ENCODE data around the gene RNF166. TPM values are rescaled to one million over a fixed set of nuclear protein-coding genes. Genes with fewer than 3 reads are reported as not detected.

Gene RNF166
- total RNA-seq, 1 experiment from 2014 or later: 46.2 TPM

DNA sequence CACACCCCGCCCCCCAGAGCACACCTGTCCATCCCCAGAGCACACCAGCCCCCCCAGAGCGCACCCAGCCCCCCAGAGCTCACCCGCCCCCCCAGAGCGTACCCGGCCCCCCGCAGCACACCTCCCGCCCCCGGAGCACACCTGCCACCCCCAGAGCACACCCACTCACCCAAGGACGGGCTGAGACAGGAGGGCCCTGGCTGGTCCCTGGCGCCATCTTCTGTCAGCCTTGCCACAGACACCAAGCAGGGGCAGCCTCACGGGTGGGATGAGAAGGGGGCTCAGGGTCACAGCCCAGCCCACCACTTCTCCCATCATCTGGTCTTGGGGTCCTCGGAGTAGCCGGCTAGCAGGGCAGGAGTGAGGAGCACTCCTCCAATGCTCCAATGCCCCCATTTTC is 47.0 kb upstream of the RNF166 start (continued):
- TF ChIP-seq, protein P1, sequence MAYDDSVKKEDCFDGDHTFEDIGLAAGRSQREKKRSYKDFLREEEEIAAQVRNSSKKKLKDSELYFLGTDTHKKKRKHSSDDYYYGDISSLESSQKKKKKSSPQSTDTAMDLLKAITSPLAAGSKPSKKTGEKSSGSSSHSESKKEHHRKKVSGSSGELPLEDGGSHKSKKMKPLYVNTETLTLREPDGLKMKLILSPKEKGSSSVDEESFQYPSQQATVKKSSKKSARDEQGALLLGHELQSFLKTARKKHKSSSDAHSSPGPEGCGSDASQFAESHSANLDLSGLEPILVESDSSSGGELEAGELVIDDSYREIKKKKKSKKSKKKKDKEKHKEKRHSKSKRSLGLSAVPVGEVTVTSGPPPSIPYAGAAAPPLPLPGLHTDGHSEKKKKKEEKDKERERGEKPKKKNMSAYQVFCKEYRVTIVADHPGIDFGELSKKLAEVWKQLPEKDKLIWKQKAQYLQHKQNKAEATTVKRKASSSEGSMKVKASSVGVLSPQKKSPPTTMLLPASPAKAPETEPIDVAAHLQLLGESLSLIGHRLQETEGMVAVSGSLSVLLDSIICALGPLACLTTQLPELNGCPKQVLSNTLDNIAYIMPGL (CRISPR knock-in tag; IDR thresholded peaks at IDR 0.05): no peak
- TF ChIP-seq PRRX2 (CRISPR knock-in tag; IDR thresholded peaks at IDR 0.05): no peak
- no peak for TF ChIP-seq NFATC4 (CRISPR knock-in tag; IDR thresholded peaks at IDR 0.05)
- TF ChIP-seq, protein P2, sequence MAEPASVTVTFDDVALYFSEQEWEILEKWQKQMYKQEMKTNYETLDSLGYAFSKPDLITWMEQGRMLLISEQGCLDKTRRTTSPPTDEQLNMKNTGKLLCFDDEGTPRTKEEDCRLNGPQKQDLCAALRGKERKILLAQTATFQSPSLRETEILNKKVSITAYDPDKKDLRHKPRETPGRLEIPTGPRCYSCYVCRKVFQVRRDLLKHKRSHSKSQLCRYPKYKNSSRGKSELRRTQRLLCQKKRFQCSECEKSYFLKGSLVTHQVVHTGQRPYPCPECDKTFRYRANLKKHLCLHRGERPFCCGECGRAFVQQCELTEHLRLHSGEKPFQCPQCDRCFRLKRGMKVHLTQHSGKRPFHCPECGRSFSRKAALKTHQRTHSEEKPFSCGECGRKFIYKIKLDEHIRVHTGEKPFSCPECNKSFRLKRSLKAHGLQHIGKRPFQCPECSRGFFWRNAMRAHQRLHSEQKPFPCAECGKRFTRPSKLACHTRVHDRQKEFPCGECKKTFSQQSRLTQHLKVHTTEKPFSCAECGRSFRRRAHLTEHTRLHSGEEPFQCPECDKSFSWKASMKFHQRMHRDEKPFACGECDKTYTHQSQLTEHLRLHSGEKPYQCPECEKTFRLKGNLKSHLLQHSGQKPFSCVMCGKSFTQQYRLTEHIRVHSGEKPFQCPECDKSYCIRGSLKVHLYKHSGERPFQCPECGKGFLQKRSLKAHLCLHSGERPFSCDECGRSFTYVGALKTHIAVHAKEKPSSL (CRISPR knock-in tag; conservative IDR thresholded peaks at IDR 0.05): no peak
- TF ChIP-seq, protein P3, sequence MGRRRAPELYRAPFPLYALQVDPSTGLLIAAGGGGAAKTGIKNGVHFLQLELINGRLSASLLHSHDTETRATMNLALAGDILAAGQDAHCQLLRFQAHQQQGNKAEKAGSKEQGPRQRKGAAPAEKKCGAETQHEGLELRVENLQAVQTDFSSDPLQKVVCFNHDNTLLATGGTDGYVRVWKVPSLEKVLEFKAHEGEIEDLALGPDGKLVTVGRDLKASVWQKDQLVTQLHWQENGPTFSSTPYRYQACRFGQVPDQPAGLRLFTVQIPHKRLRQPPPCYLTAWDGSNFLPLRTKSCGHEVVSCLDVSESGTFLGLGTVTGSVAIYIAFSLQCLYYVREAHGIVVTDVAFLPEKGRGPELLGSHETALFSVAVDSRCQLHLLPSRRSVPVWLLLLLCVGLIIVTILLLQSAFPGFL (CRISPR knock-in tag; IDR thresholded peaks at IDR 0.05; ENCODE audit: borderline replicate concordance): no peak

DNA sequence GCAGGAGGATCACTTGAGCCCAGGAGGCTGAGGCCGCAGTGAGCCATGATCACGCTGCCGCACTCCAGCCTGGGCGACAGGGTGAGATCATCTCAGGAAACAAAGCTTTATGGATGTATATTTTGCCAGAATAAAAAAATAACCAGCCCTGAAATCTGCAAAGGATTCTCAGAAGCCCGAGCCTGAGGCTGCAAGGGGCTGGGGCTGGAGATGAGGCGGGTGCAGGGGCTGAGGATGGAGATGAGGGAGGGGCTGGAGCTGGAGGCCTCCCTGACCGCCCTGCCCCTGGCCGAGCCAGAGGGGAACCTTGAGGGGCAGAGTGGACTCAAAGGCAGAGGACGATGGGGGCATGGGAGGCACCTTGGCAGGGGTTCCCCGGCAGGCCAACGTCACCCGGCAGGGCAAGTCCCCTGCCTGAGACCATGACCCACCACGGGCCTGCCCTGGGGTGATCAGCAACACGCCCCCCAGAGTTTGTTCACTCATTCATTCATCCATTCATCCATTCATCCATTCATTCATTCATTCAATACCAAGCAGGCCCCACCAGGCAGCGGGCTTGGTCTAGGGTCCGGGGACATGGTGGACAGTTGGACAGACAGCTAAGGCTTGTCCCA is 46.3 kb upstream of the RNF166 start:
- DNase-seq (ENCODE audit: low spot score) (no peak), ATAC-seq (no peak)
- ChIA-PET POLR2A (no interaction called here), CTCF (interaction anchor here (1.1 to 9.0 kb wide), 3 partner anchors 14 to 32 kb away, joined by 4 to 185 read pairs (median 115); no protein-coding TSS in a partner anchor)
- H3K9me3 Mint-ChIP-seq: no peaks in the 10 kb centered on the region
- peaks cover 14% of the 10 kb centered on the region for H3K4me1 Mint-ChIP-seq
- TF ChIP-seq RELA (CRISPR knock-in tag; IDR thresholded peaks at IDR 0.05; ENCODE audit: borderline replicate concordance): no peak
- TF ChIP-seq FOXJ3 (CRISPR knock-in tag; IDR thresholded peaks at IDR 0.05; ENCODE audit: borderline replicate concordance): no peak
- TF ChIP-seq OVOL2 (CRISPR knock-in tag; IDR thresholded peaks at IDR 0.05; ENCODE audit: borderline replicate concordance): no peak
- TF ChIP-seq TCF7 (CRISPR knock-in tag; IDR thresholded peaks at IDR 0.05; ENCODE audit: low read depth): no peak
- TF ChIP-seq TEAD1 (CRISPR knock-in tag; IDR thresholded peaks at IDR 0.05): no peak
- TF ChIP-seq TP53 (CRISPR knock-in tag; IDR thresholded peaks at IDR 0.05): no peak
- TF ChIP-seq, protein P4, sequence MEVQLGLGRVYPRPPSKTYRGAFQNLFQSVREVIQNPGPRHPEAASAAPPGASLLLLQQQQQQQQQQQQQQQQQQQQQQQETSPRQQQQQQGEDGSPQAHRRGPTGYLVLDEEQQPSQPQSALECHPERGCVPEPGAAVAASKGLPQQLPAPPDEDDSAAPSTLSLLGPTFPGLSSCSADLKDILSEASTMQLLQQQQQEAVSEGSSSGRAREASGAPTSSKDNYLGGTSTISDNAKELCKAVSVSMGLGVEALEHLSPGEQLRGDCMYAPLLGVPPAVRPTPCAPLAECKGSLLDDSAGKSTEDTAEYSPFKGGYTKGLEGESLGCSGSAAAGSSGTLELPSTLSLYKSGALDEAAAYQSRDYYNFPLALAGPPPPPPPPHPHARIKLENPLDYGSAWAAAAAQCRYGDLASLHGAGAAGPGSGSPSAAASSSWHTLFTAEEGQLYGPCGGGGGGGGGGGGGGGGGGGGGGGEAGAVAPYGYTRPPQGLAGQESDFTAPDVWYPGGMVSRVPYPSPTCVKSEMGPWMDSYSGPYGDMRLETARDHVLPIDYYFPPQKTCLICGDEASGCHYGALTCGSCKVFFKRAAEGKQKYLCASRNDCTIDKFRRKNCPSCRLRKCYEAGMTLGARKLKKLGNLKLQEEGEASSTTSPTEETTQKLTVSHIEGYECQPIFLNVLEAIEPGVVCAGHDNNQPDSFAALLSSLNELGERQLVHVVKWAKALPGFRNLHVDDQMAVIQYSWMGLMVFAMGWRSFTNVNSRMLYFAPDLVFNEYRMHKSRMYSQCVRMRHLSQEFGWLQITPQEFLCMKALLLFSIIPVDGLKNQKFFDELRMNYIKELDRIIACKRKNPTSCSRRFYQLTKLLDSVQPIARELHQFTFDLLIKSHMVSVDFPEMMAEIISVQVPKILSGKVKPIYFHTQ (CRISPR knock-in tag; IDR thresholded peaks at IDR 0.05): no peak
- no peak overlapping the region for H3K27ac Mint-ChIP-seq
- H3K27me3 Mint-ChIP-seq (ENCODE audit: low read depth): no peaks in the 10 kb centered on the region
- no peak overlapping the region for H3K4me3 Mint-ChIP-seq
- no peaks in the 10 kb centered on the region for H3K36me3 Mint-ChIP-seq

DNA sequence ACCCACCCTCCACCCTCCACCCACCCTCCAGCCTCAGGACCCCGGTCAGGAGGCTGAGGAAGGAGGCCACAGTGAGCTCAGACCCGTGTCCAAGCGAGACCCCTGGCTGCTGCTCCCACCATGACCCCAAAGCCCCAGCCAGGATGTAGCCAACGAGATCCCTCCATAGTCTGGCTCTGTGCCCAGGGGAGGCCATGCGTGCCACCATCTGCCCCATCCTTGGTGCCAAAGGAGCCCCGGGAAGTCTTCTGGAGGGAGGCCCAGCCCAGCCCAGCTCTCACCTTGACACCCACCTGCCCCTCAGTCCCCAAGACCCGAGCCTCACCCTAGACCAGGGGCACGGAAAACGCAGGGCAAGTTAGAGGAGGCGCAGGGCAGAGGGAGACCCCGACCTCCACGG is 44.6 kb upstream of the RNF166 start:
- H3K27ac Mint-ChIP-seq: no peak overlapping the region
- no peaks in the 10 kb centered on the region for H3K9me3 Mint-ChIP-seq
- ChIA-PET CTCF (interaction anchor here (1.7 to 2.3 kb wide), 2 partner anchors 13 kb away, joined by 6 to 15 read pairs; no protein-coding TSS in a partner anchor), POLR2A (no interaction called here)
- no peak overlapping the region for H3K4me3 Mint-ChIP-seq
- H3K4me1 Mint-ChIP-seq: peaks cover 16% of the 10 kb centered on the region
- DNase-seq (ENCODE audit: low spot score): no peak
- no peak for ATAC-seq
- H3K27me3 Mint-ChIP-seq (ENCODE audit: low read depth): no peaks in the 10 kb centered on the region
- H3K36me3 Mint-ChIP-seq: no peaks in the 10 kb centered on the region
- TF ChIP-seq, protein P5, sequence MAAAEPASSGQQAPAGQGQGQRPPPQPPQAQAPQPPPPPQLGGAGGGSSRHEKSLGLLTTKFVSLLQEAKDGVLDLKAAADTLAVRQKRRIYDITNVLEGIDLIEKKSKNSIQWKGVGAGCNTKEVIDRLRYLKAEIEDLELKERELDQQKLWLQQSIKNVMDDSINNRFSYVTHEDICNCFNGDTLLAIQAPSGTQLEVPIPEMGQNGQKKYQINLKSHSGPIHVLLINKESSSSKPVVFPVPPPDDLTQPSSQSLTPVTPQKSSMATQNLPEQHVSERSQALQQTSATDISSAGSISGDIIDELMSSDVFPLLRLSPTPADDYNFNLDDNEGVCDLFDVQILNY (CRISPR knock-in tag; IDR thresholded peaks at IDR 0.05): no peak
- TF ChIP-seq, protein P3 (CRISPR knock-in tag; IDR thresholded peaks at IDR 0.05; ENCODE audit: borderline replicate concordance): no peak
- TF ChIP-seq, protein P6, sequence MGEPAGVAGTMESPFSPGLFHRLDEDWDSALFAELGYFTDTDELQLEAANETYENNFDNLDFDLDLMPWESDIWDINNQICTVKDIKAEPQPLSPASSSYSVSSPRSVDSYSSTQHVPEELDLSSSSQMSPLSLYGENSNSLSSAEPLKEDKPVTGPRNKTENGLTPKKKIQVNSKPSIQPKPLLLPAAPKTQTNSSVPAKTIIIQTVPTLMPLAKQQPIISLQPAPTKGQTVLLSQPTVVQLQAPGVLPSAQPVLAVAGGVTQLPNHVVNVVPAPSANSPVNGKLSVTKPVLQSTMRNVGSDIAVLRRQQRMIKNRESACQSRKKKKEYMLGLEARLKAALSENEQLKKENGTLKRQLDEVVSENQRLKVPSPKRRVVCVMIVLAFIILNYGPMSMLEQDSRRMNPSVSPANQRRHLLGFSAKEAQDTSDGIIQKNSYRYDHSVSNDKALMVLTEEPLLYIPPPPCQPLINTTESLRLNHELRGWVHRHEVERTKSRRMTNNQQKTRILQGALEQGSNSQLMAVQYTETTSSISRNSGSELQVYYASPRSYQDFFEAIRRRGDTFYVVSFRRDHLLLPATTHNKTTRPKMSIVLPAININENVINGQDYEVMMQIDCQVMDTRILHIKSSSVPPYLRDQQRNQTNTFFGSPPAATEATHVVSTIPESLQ (CRISPR knock-in tag; IDR thresholded peaks at IDR 0.05): no peak
- no peak for TF ChIP-seq MXD4 (CRISPR knock-in tag; IDR thresholded peaks at IDR 0.05; ENCODE audit: borderline replicate concordance)
- TF ChIP-seq, protein P7, sequence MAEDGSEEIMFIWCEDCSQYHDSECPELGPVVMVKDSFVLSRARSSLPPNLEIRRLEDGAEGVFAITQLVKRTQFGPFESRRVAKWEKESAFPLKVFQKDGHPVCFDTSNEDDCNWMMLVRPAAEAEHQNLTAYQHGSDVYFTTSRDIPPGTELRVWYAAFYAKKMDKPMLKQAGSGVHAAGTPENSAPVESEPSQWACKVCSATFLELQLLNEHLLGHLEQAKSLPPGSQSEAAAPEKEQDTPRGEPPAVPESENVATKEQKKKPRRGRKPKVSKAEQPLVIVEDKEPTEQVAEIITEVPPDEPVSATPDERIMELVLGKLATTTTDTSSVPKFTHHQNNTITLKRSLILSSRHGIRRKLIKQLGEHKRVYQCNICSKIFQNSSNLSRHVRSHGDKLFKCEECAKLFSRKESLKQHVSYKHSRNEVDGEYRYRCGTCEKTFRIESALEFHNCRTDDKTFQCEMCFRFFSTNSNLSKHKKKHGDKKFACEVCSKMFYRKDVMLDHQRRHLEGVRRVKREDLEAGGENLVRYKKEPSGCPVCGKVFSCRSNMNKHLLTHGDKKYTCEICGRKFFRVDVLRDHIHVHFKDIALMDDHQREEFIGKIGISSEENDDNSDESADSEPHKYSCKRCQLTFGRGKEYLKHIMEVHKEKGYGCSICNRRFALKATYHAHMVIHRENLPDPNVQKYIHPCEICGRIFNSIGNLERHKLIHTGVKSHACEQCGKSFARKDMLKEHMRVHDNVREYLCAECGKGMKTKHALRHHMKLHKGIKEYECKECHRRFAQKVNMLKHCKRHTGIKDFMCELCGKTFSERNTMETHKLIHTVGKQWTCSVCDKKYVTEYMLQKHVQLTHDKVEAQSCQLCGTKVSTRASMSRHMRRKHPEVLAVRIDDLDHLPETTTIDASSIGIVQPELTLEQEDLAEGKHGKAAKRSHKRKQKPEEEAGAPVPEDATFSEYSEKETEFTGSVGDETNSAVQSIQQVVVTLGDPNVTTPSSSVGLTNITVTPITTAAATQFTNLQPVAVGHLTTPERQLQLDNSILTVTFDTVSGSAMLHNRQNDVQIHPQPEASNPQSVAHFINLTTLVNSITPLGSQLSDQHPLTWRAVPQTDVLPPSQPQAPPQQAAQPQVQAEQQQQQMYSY (CRISPR knock-in tag; IDR thresholded peaks at IDR 0.05): no peak

Data from WTC11 (cell line).